ENCODE measurements around the gene AKNA.

Gene AKNA

GRCh38 chr9:114356792-114357191 is 31.0 kb downstream of the AKNA start:
- no peak for DNase-seq

DNA sequence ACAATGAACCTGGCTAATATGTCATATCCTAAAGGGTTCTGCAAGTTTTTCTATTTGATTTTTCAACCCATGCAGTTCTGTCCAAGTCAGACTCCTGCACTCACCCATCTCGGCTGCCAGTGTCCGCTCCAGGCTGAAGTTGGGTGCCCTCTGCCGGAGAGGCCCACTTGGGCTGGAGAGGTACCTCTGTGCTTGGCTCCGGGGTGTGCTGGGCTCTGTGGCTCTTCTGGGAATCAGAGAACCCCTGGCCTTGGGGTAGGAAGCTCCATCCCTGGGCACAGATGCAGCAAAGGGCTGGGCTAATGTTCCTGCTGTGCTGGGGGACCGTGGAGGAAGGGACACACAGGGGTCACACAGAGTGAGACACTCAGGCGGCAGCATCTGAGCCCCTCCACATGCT is 32.0 kb downstream of the AKNA start:
- DNase-seq = no peak

- DNase-seq = no peak
Measured at GRCh38 chr9:114351932-114352331, 35.9 kb downstream of the AKNA start.

- DNase-seq = no peak
Measured at GRCh38 chr9:114350636-114351401, 37.0 kb downstream of the AKNA start.

- no peak for DNase-seq
Measured at GRCh38 chr9:114349713-114350480, 37.9 kb downstream of the AKNA start.

DNA sequence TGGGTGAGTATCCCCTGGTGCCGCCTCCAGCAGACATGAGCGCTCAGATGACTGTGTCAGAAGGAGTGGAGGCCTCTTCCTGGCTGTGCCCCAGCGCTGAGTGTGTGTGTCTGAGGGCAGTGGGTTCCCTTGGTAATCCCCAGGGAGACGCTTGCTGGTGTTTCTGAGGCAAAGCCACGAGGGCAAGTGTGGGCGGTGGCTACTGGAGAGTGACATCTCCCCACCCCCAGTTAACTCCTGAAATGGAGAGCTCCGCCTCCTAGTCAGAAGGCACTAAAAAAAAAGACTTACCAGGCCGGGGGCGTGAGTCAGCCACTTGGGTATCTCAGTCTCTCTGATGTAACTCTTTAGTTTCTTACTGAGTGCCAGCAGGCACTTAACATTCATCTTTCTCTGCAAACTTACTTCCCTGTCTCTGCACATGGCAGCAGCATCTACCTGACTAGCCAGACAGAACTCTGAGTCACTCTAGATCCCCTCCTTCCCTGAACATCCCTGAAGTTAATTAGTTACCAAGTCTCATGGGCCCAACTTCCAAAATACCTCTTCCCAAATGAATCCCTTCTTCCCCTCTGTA is 38.8 kb downstream of the AKNA start:
- DNase-seq = no peak

DNA sequence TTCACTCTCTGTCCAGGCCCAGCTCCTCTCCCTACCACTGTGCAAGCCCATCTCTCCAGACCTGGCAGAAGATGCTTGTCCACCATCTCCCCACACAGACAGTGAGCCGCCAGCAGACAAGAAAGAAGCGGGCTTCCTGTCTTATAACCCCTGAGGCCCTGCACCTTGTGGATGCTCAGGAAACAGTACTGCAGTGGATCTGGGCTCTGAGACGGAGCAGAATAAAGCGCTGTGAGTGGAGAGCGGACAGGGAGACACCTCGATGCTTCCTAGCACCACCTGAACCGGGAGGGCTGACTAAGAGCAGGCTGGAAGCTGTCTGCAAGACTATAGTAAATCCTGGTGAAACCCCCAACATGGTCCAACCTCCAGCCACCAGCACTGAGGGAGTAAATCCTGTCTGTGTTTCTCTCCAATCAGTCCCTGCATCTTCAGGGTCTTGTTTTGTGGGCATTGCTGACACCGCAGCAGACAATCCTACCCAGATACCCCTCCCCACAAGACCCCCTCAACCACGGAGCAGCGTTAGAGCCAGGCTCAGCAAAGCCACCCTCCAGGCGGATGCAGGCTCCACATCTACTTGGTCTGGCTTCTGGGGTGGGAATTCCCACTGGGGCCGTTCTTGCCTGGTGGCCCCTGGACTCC is 39.4 kb downstream of the AKNA start:
- no peak for DNase-seq

GRCh38 chr9:114347675-114348074 is 40.1 kb downstream of the AKNA start:
- no peak for DNase-seq

DNA sequence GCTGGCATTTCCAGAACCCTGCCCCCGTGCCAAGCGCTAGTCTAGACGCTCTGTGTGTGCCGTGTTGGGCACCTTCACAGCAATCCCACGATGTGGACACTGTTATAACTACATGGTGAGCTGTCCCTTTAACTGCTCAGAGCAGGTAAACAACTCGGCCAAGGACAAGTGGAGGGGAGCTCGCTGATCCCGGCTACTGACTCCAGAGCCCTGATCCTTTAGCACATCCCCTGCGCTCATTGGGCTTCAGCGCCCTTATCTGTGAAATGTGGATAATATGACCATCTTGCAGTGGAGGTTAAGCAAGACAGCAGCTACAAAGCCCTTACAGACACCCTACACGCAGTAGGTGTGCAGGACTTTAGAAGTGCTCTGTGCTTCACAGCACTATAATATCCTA is 41.6 kb downstream of the AKNA start:
- no peak for DNase-seq

- DNase-seq = no peak
Measured at GRCh38 chr9:114345493-114346065, 42.2 kb downstream of the AKNA start.

DNA sequence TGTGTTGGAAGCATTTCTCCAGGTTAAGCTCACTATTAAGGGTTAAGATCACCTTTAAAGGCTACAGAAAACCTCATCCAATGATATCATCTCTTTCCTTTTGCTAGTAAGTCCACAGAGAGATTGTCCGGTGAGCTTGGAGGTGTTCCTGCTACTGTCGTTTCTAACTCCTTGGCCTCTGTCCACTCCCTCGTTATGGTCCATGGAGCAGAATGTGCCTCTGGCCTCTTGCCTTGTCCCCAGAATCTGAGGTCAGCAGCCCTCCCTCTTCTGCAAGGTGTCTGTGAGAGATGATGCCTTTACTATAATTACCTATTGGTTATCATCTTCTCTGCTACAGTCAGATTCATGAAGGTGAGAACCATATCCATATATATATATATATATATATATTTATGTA is 43.1 kb downstream of the AKNA start:
- DNase-seq = no peak

DNA sequence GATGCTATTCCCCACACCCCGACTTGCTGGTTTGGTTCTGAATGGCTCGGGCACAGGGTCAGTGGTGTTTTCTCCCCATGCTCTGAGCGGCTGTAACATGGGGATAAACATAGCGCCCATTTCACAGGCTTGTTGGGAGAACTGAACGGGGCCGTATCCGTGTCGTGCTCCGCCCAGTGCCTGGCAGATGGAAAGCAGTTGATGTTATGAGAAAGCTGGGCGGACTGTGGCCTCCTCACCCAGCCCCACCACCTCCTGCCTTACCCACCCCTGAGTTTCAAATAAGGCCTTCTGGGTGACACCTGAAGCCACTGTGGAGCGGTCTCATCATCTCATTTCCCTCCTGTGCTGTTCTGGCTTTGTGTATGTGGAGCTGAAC is 43.6 kb downstream of the AKNA start:
- DNase-seq = no peak

DNA sequence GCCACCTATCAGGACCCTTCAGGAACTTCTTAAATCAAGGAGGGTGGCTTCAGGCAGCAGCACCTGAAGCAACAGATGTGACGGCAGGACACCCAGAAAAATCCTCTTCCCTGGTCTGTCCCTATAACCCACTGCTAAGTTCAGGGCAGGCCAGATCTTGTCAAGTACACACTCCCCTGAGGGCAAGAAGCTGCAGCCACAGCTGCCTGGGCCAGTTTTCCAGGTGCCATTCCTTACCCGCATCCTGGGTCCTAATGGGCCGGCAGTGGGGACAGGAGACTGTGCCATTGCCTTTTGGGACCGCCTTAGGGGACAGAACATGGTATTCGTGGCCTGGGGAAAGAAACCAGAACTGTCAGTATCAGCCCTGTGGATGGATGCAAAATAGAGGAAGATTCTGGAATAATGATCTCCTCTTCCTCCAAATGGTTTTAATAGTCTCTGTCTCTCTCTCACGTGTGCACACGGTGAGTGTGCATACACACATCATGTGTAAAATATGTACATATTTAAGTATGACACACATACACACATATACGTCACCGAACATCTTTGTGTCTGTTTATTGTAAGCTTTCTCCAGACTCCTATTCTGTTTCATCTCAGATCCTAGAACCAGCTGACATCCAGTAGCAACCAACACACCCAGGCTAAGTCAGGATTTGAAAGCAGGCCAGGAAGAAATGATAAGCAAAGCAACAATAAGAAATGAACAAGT is 44.2 kb downstream of the AKNA start:
- DNase-seq = no peak

DNA sequence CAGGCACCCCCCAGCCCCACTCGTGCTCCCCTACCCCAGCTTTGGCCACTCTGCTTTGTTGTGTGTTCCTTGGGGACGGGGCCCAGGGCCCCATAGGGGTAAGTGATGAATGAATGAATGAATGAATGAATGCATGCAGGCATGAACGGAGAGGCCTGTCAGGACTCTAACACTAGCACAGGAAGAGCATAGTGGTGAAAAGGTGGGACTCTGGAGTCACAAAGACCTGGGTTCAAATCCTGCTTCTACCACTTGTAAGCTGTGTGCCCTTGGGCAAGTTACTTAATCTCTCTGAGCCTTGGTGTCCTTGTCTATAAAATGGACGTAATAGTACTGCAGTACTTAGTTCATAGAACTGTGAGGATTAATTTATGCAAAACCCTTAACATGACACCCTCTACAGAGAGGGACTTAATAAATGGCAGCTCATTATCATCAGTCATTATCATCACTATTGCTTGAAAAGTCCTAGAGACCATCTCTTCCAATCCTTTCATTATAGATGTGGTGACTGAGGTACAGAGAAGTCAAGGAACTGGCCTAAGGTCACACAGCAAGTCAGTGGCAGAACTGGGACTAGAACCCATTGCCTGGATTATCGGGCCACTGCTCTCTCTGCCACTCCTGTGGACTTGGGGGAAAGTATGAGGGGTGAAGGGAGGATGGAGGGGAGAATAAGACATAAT is 44.9 kb downstream of the AKNA start:
- DNase-seq = no peak

- no peak for DNase-seq
Measured at GRCh38 chr9:114341991-114342390, 45.8 kb downstream of the AKNA start.

- no peak for DNase-seq
Measured at GRCh38 chr9:114341152-114341830, 46.5 kb downstream of the AKNA start.

DNA sequence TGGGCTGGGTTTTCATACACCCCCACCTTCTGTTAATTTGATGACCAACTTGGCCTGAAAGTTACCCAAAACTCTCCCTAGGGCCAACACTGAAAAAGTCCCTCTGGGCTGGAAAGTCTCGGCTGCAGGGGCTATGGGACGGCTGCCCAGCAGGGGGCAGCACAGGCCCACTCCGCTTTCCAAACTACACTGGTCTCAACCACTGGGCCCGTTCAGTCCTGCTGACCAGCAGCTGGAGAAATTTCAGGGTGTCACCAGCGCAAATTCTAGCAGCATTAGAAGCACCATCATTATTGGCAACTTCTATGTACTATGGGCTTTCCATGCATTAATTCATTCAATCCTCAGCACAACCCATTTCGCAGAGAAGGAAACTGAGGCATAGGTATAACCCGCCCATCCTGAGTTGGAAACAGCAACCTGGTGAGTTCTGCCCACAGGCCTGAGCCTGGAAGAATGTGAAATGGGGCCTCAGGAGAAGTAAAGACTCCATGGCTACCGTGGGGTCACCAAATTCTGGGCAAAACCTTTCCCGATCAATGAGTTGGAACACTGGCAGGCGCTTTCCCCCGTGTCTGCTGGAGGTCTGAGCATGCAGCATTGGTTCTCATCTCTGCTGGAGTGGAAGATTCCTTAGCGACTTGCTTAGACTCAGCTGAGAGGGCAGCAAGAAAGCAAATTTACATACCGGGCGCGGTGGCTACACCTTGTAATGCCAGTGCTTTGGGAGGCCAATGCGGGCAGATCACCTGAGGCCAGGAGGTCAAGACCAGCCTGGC is 48.5 kb downstream of the AKNA start:
- peak; percentile 2 for DNase-seq

DNA sequence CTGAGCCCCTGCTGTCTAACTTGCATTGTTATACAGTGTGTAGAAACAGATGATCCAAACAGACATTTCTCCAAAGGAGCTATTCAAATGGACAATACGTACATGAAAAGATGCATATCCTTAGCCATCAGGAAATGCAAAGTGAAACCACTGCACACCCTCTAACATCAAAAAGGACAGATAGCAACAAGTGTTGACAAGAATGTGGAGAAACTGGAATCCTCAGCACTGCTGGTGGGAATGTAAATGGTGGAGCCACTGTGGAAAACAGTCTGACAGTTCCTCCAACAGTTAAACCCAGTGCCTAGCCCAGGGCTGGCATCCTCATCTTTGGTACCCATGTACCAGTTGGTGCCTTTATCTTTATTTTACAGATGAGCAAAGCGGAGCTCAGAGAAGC is 49.6 kb downstream of the AKNA start:
- DNase-seq = no peak

DNA sequence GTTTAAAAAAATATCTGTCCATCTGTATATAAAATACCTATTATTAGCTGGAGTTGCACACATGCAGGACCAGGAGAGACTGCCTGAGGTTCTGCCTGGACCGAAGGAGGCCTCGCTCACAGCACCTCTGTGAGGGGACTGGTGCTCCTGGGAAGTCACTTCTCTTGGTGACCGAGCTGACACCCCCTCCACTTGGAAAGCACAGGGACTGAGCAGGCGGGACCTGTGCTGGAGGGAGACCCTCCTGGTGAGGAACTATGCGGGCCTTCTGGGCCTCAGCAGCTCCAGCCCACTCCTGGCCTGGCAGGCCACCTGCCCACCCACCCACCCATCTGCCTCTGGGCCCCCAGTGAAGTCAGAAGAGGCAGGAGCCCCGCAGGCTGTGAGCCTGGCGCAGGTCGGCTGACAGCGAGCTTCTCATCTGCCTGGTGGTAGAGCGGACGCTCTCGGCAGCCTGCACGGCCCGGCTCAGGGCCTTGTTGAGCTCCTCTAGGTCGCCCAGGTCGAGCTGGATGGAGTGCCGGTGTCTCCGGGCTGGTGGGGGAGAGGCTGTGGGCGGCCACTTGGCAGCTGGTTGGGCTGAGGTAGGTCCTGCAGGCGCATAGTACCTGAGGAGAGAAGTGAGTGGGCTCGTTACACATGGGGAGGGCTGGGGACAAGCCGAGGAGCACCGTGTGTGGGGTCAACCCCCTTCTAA is 50.9 kb downstream of the AKNA start:
- no peak for DNase-seq

DNA sequence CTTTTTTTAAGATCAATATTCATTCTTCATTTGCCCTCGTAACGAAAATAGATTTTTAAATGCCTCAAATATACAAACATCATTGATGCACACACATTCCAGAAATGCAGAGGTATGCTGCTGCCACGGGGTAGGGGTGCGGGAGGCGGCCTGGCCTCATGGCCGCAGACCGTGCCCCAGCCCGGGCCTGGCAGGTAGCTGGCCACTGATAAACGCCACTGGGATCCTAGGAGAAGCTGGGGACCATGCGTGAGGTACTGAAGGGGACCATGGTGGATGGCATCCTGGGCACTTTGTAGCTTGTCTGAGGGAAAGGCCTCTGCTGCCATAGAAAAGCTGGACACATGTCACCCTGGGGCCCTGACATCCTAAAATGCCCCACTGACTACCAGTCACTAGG is 51.6 kb downstream of the AKNA start:
- DNase-seq = no peak
